KMS-11 (cell line): ENCODE results near the gene CORO2B.

Source experiments
- H2AFZ ChIP-seq: fragments of 200-600 bp; sonication (generic); 2 replicates; pipeline ENCODE4 v1.6.1; 2016; ENCODE audit warnings: antibody characterized with exemption, mixed run types, low read depth
- H3K27ac ChIP-seq: fragments of 200-600 bp; sonication (generic); 2 replicates; pipeline ENCODE4 v1.6.1; 2016; ENCODE audit warnings: mild to moderate bottlenecking, mixed run types
- H3K27me3 ChIP-seq: fragments of 200-600 bp; sonication (generic); 2 replicates; pipeline ENCODE4 v1.6.1; 2017; ENCODE audit warnings: mild to moderate bottlenecking, low read depth, mixed run types, moderate library complexity; ENCODE audit not compliant: insufficient read depth
- H3K36me3 ChIP-seq: fragments of 200-600 bp; sonication (generic); 2 replicates; pipeline ENCODE4 v1.6.1; 2017; ENCODE audit warnings: mild to moderate bottlenecking, mixed run types; ENCODE audit not compliant: insufficient read depth
- H3K4me1 ChIP-seq: fragments of 200-600 bp; sonication (generic); 2 replicates; pipeline ENCODE4 v1.6.1; 2016; ENCODE audit warnings: mild to moderate bottlenecking, low read depth, mixed run types; ENCODE audit not compliant: poor library complexity, severe bottlenecking
- H3K4me2 ChIP-seq: fragments of 200-600 bp; sonication (generic); 2 replicates; pipeline ENCODE4 v1.7.0; 2016; ENCODE audit warnings: mild to moderate bottlenecking, mixed run types
- H3K4me3 ChIP-seq: fragments of 200-600 bp; sonication (generic); IDR thresholded peaks from 2 replicates; pipeline ENCODE4 v1.6.1; 2017; ENCODE audit warnings: low read depth, low read length, mixed read lengths; ENCODE audit not compliant: insufficient read depth
- H3K79me2 ChIP-seq: fragments of 200-600 bp; sonication (generic); 2 replicates; pipeline ENCODE4 v1.6.1; 2016; ENCODE audit warnings: low read depth, mixed run types; ENCODE audit not compliant: insufficient read depth
- H3K9ac ChIP-seq: fragments of 200-600 bp; sonication (generic); 2 replicates; pipeline ENCODE4 v1.6.1; 2016; ENCODE audit warnings: mild to moderate bottlenecking, mixed run types
- H4K20me1 ChIP-seq: fragments of 200-600 bp; sonication (generic); 2 replicates; pipeline ENCODE4 v1.6.1; 2016; ENCODE audit warnings: mild to moderate bottlenecking, mixed run types; ENCODE audit not compliant: insufficient read depth
- CTCF ChIP-seq: fragments of 200-600 bp; sonication (generic); conservative IDR thresholded peaks from 2 replicates; pipeline ENCODE4 v1.6.1; 2017; ENCODE audit warnings: low read depth, mild to moderate bottlenecking, antibody characterized with exemption, low read length, moderate library complexity, mixed read lengths

The CORO2B gene

DNA sequence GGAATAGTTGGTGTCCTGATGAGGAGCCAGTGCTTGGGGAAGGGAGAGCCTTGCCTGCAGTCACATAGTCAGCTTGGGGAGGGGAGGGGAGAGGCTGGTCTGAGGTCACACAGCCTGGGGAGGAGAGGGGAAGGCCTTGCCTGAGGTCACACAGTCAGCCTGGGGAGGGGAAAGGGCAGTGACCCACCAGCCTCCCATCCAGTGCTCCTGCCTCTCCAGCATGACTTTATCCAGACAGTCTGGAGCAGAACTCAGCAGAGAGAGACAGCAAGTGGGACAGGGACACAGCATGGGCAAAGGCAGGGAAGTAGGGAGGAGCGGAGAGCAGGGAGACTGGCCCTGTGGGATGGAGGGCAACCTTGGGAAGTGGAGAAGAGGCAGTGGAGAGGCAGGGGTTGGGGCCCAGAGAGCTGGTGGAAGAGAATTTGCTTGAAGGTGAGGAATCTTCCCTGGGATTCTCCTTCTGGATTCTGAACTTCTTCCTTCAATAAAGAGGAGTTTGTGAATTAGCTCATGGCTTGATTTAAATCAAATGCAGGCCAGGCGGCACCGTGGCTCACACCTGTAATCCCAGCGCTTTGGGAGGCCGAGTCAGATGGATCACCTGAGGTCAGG lies 64.5 kb downstream of the CORO2B start:
- Histone ChIP-seq H3K9ac (no peak overlapping the region), H3K4me3 (no peak overlapping the region), H2AFZ (no peak overlapping the region), H3K36me3 (no peaks in the 10 kb centered on the region), H3K27ac (no peak overlapping the region), H3K27me3 (no peaks in the 10 kb centered on the region), H3K4me1 (no peaks in the 10 kb centered on the region), H3K79me2 (no peaks in the 10 kb centered on the region), H4K20me1 (no peaks in the 10 kb centered on the region), H3K4me2 (no peak overlapping the region)
- no peak for TF ChIP-seq CTCF

GRCh38 chr15:68644083-68644904 lies 65.5 kb downstream of the CORO2B start:
- no peaks in the 10 kb centered on the region for H3K4me1 ChIP-seq
- H3K4me2 ChIP-seq = no peak overlapping the region
- no peak overlapping the region for H3K9ac ChIP-seq
- H4K20me1 ChIP-seq = no peaks in the 10 kb centered on the region
- TF ChIP-seq CTCF = no peak
- no peaks in the 10 kb centered on the region for H3K79me2 ChIP-seq
- no peak overlapping the region for H3K27ac ChIP-seq
- H3K4me3 ChIP-seq = no peak overlapping the region
- no peak overlapping the region for H2AFZ ChIP-seq
- H3K27me3 ChIP-seq = no peaks in the 10 kb centered on the region
- no peaks in the 10 kb centered on the region for H3K36me3 ChIP-seq

- Histone ChIP-seq H3K4me3 (no peak overlapping the region), H3K27me3 (no peaks in the 10 kb centered on the region), H3K4me2 (no peak overlapping the region), H3K9ac (no peak overlapping the region), H3K79me2 (no peaks in the 10 kb centered on the region), H3K36me3 (no peaks in the 10 kb centered on the region), H4K20me1 (no peaks in the 10 kb centered on the region), H2AFZ (no peak overlapping the region), H3K4me1 (no peaks in the 10 kb centered on the region), H3K27ac (no peak overlapping the region)
- no peak for TF ChIP-seq CTCF
These were observed 66.2 kb downstream of the CORO2B start for GRCh38 chr15:68644996-68645395.

GRCh38 chr15:68646156-68646555 lies 67.4 kb downstream of the CORO2B start:
- H3K79me2 ChIP-seq = no peaks in the 10 kb centered on the region
- no peak overlapping the region for H3K4me2 ChIP-seq
- TF ChIP-seq CTCF = no peak
- no peak overlapping the region for H3K4me3 ChIP-seq
- no peak overlapping the region for H2AFZ ChIP-seq
- H3K9ac ChIP-seq = no peak overlapping the region
- H3K27me3 ChIP-seq = no peaks in the 10 kb centered on the region
- H3K36me3 ChIP-seq = no peaks in the 10 kb centered on the region
- no peaks in the 10 kb centered on the region for H3K4me1 ChIP-seq
- no peaks in the 10 kb centered on the region for H4K20me1 ChIP-seq
- no peak overlapping the region for H3K27ac ChIP-seq
